Progenitor cell of endocrine pancreas (in vitro differentiated cells): ENCODE data around the gene CMIP. TPM values are rescaled to one million over a fixed set of nuclear protein-coding genes. Genes with fewer than 3 reads are reported as not detected.

Source experiments
- DNase-seq: peaks from one replicate; pipeline ENCODE4 v3.0.0; 2021; ENCODE audit warnings: low spot score; ENCODE audit not compliant: unreplicated experiment
- H3K27ac Mint-ChIP-seq: 2 replicates; pipeline ENCODE4 v1.8.0; 2021; ENCODE audit warnings: mild to moderate bottlenecking, moderate library complexity, mixed read lengths
- H3K27me3 Mint-ChIP-seq: 2 replicates; pipeline ENCODE4 v1.8.0; 2021; ENCODE audit warnings: mixed read lengths
- H3K36me3 Mint-ChIP-seq: 2 replicates; pipeline ENCODE4 v1.8.0; 2022; ENCODE audit warnings: mixed read lengths; ENCODE audit not compliant: insufficient read depth
- H3K4me1 Mint-ChIP-seq: 2 replicates; pipeline ENCODE4 v1.8.0; 2021; ENCODE audit warnings: low read depth, mixed read lengths
- H3K4me3 Mint-ChIP-seq: 2 replicates; pipeline ENCODE4 v1.8.0; 2021; ENCODE audit warnings: low read depth, mild to moderate bottlenecking, moderate library complexity, mixed read lengths
- H3K9me3 Mint-ChIP-seq: 2 replicates; pipeline ENCODE4 v1.8.0; 2021; ENCODE audit warnings: low read depth, mixed read lengths
- CTCF ChIP-seq: fragments of 200-600 bp; sonication (generic); IDR thresholded peaks from one replicate; pipeline ENCODE4 v1.5.0; 2021; ENCODE audit warnings: antibody characterized with exemption, mild to moderate bottlenecking; ENCODE audit not compliant: unreplicated experiment
- total RNA-seq: library from RNA; stranded (reverse); gene quantifications from 2 replicates; pipeline ENCODE4 v1.2.1, GENCODE V29; 2021

The CMIP gene
- total RNA-seq, 1 donor from 2014 or later: 62.7 TPM

GRCh38 chr16:81627729-81628244, 183.2 kb downstream of the CMIP start:
- no peaks in the 10 kb centered on the region for H3K9me3 Mint-ChIP-seq
- no peak for DNase-seq
- H3K27me3 Mint-ChIP-seq: no peaks in the 10 kb centered on the region
- peaks cover 22% of the 10 kb centered on the region for H3K4me1 Mint-ChIP-seq
- H3K36me3 Mint-ChIP-seq: peaks cover 1% of the 10 kb centered on the region
- TF ChIP-seq CTCF: no peak
- no peak overlapping the region for H3K27ac Mint-ChIP-seq
- no peak overlapping the region for H3K4me3 Mint-ChIP-seq

GRCh38 chr16:81629034-81629802, 184.6 kb downstream of the CMIP start:
- Mint-ChIP-seq H3K36me3 (peaks cover 1% of the 10 kb centered on the region), H3K4me3 (no peak overlapping the region), H3K4me1 (peaks cover 35% of the 10 kb centered on the region), H3K27ac (peak overlapping the region; percentile 80), H3K9me3 (no peaks in the 10 kb centered on the region), H3K27me3 (no peaks in the 10 kb centered on the region)
- no peak for DNase-seq
- TF ChIP-seq CTCF: no peak

GRCh38 chr16:81629896-81630634, 185.5 kb downstream of the CMIP start:
- H3K27me3 Mint-ChIP-seq: no peaks in the 10 kb centered on the region
- H3K27ac Mint-ChIP-seq: no peak overlapping the region
- no peak for TF ChIP-seq CTCF
- H3K9me3 Mint-ChIP-seq: no peaks in the 10 kb centered on the region
- H3K4me3 Mint-ChIP-seq: no peak overlapping the region
- H3K36me3 Mint-ChIP-seq: peaks cover 1% of the 10 kb centered on the region
- DNase-seq: no peak
- peaks cover 43% of the 10 kb centered on the region for H3K4me1 Mint-ChIP-seq

DNA sequence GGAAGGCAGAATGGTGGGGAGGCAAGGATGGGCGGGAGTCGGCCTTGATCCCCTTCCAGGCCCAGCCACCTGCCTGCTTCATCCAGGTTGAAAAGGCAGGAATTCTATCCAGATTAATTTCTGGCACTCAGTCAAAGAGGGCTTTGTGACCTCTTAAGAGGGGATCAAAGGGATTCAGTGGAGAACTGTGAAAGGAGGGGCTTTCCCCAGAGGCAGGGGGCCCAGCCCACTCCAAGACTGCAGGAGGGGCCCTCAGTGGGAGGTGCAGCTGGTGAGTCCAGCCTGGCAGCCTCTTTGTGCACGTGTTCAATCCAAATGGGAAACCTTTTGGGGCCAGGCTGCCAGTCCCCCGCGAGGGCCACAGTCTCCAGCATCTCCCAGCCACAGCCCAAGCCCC, 186.0 kb downstream of the CMIP start:
- peaks cover 1% of the 10 kb centered on the region for H3K36me3 Mint-ChIP-seq
- no peak for DNase-seq
- H3K27me3 Mint-ChIP-seq: no peaks in the 10 kb centered on the region
- no peak for TF ChIP-seq CTCF
- H3K4me1 Mint-ChIP-seq: peaks cover 49% of the 10 kb centered on the region
- no peak overlapping the region for H3K4me3 Mint-ChIP-seq
- peak overlapping the region; percentile 52 for H3K27ac Mint-ChIP-seq
- H3K9me3 Mint-ChIP-seq: no peaks in the 10 kb centered on the region

DNA sequence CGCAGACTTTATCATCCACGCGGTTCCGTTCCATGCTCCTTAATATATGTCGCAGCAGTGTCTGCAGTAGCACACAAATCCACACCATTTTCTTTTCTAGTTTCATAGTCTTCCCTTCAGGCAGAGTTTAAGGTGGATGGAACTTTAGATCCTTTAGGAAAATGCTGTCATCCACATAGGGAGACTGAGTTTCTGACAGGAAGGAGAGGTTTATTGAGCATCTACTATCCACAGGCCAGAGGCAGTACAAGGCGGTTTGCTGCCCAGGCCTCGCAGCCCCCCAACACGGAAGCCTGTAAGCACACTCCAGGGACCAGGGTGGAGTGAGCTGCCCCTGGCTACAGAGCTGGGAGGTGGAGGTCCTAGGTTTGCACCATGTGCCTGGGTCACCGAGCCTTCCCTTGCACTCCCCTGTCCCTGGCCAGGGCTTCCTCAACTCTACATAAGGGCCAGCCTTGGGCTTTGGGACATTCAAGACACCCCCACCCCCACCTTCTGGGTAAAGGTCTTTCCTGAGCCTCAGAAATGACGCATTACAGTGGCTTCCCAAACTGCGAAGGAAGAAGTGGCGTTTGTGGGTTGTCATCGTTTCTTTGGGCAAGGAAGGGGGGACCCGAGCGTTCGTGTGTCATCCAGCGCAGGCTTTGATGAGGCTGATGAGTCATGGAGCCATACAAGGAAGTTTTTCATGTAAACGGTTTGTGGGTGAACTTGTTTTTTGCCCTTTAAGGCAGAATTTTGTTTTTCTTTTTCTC, 188.0 kb downstream of the CMIP start:
- H3K36me3 Mint-ChIP-seq: peaks cover 1% of the 10 kb centered on the region
- DNase-seq: no peak
- peak overlapping the region; percentile 50 for H3K27ac Mint-ChIP-seq
- H3K4me1 Mint-ChIP-seq: peaks cover 53% of the 10 kb centered on the region
- no peaks in the 10 kb centered on the region for H3K9me3 Mint-ChIP-seq
- no peak overlapping the region for H3K4me3 Mint-ChIP-seq
- H3K27me3 Mint-ChIP-seq: no peaks in the 10 kb centered on the region
- TF ChIP-seq CTCF: no peak
